ENCODE measurements around the gene SPTBN5.

DNA sequence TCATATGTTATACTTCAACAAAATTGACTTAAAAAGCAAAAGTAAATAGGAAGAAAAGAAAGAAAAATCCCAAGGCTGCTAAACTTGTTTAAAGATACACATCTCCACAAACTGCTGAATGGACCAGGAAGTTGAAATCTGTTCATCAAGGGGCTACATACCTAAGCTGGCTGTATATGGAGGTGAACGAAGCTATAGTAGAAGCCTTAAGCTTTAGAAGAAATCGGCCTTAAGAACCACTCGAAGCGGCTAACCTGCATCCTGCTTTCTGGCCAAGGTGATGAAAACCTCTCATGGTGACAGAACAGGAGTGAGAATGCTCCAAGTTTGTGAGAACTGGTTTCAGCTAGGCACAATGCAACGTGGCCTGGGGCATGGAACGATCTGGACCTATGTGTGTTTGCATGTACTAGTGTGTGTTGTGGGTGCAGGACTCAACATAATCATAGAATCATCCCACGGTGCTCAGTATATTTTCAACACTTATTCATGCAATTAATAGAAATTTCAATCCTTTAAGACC, 31.3 kb upstream of the SPTBN5 start:
- TF ChIP-seq, protein P1, sequence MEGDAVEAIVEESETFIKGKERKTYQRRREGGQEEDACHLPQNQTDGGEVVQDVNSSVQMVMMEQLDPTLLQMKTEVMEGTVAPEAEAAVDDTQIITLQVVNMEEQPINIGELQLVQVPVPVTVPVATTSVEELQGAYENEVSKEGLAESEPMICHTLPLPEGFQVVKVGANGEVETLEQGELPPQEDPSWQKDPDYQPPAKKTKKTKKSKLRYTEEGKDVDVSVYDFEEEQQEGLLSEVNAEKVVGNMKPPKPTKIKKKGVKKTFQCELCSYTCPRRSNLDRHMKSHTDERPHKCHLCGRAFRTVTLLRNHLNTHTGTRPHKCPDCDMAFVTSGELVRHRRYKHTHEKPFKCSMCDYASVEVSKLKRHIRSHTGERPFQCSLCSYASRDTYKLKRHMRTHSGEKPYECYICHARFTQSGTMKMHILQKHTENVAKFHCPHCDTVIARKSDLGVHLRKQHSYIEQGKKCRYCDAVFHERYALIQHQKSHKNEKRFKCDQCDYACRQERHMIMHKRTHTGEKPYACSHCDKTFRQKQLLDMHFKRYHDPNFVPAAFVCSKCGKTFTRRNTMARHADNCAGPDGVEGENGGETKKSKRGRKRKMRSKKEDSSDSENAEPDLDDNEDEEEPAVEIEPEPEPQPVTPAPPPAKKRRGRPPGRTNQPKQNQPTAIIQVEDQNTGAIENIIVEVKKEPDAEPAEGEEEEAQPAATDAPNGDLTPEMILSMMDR (conservative IDR thresholded peaks at IDR 0.05; ENCODE audit: low read depth, low read length), result no peak
- TF ChIP-seq EZH2phosphoT487 (IDR thresholded peaks at IDR 0.05; ENCODE audit: borderline replicate concordance, low read length), result no peak
- no peak for TF ChIP-seq EZH2 (IDR thresholded peaks at IDR 0.05; ENCODE audit: low read length, unreplicated experiment)

All from PC-3 (cell line).